Liver (tissue), 9 donors: Measurements from ENCODE around the gene LSM4. TPM values are rescaled to one million over a fixed set of nuclear protein-coding genes. Genes with fewer than 3 reads are reported as not detected.

Experiments used
- DNase-seq: peaks from one replicate; pipeline ENCODE4 v3.0.0-alpha.2; 2017; ENCODE audit warnings: low spot score
- H3K27ac ChIP-seq, 2 donors: one replicate each; pipeline ENCODE4 v1.7.0; 2013; ENCODE audit warnings: inconsistent platforms in 2 of 2, low read length in 2 of 2, control low read depth in 1 of 2, low read depth in 1 of 2, mild to moderate bottlenecking in 1 of 2
- H3K27me3 ChIP-seq, 4 donors: one replicate each; pipeline versions ENCODE4 v1.6.1 to v1.7.0; 2013; ENCODE audit warnings: low read length in 3 of 4, inconsistent platforms in 1 of 4, mild to moderate bottlenecking in 1 of 4, moderate library complexity in 1 of 4; ENCODE audit not compliant: control insufficient read depth in 4 of 4, insufficient read depth in 4 of 4
- H3K36me3 ChIP-seq, 4 donors: one replicate each; pipeline versions ENCODE4 v1.6.1 to v1.7.0; 2013; ENCODE audit warnings: low read length in 3 of 4, mild to moderate bottlenecking in 3 of 4, low read depth in 1 of 4, moderate library complexity in 1 of 4; ENCODE audit not compliant: control insufficient read depth in 4 of 4, insufficient read depth in 3 of 4
- H3K4me1 ChIP-seq, 4 donors: one replicate each; pipeline versions ENCODE4 v1.6.1 to v1.7.0; 2013; ENCODE audit warnings: low read length in 3 of 4, mild to moderate bottlenecking in 3 of 4, moderate library complexity in 1 of 4; ENCODE audit not compliant: control insufficient read depth in 4 of 4, insufficient read depth in 4 of 4
- H3K4me3 ChIP-seq, 3 donors: one replicate each; pipeline versions ENCODE4 v1.6.1 to v1.7.0; 2013; ENCODE audit warnings: low read length in 3 of 3, control low read depth in 1 of 3, low read depth in 1 of 3, mild to moderate bottlenecking in 1 of 3
- H3K9ac ChIP-seq, 2 donors: one replicate each; pipeline ENCODE4 v1.7.0; 2013; ENCODE audit warnings: low read length in 2 of 2, mild to moderate bottlenecking in 2 of 2, moderate library complexity in 2 of 2, control low read depth in 1 of 2, low read depth in 1 of 2
- H3K9me3 ChIP-seq, 4 donors: one replicate each; pipeline versions ENCODE4 v1.6.1 to v1.7.0; 2013; ENCODE audit warnings: low read length in 3 of 4; ENCODE audit not compliant: control insufficient read depth in 4 of 4
- EGR1 ChIP-seq, 2 donors: IDR thresholded peaks; 2 replicates each; pipeline ENCODE4 v1.6.1; 2016 to 2018; ENCODE audit warnings: antibody characterized with exemption in 2 of 2, low read depth in 2 of 2
- FOXA1 ChIP-seq: IDR thresholded peaks from 2 replicates; pipeline ENCODE4 v1.6.1; 2016; ENCODE audit warnings: antibody characterized with exemption
- FOXA2 ChIP-seq: IDR thresholded peaks from 2 replicates; pipeline ENCODE4 v1.6.1; 2016; ENCODE audit warnings: antibody characterized with exemption
- GABPA ChIP-seq, 2 donors: IDR thresholded peaks in 1 of 2; conservative IDR thresholded peaks in 1 of 2; 2 replicates each; pipeline ENCODE4 v1.6.1; 2016; ENCODE audit warnings: antibody characterized with exemption in 2 of 2, mild to moderate bottlenecking in 1 of 2, moderate library complexity in 1 of 2
- HNF4A ChIP-seq, 2 donors: conservative IDR thresholded peaks; 2 replicates each; pipeline ENCODE4 v1.6.1; 2016; ENCODE audit warnings: antibody characterized with exemption in 2 of 2, mild to moderate bottlenecking in 2 of 2
- JUND ChIP-seq, 2 donors: IDR thresholded peaks; 2 replicates each; pipeline ENCODE4 v1.6.1; 2016; ENCODE audit warnings: antibody characterized with exemption in 2 of 2
- NR2F2 ChIP-seq: IDR thresholded peaks from 2 replicates; pipeline ENCODE4 v1.6.1; 2016; ENCODE audit warnings: antibody characterized with exemption
- RAD21 ChIP-seq, 2 donors: IDR thresholded peaks; 2 replicates each; pipeline ENCODE4 v1.6.1; 2016; ENCODE audit warnings: antibody characterized with exemption in 2 of 2, mild to moderate bottlenecking in 2 of 2
- RXRA ChIP-seq, 2 donors: IDR thresholded peaks; 2 replicates each; pipeline ENCODE4 v1.6.1; 2017 to 2018; ENCODE audit warnings: antibody characterized with exemption in 2 of 2, mild to moderate bottlenecking in 1 of 2
- SP1 ChIP-seq: IDR thresholded peaks from 2 replicates; pipeline ENCODE4 v1.6.1; 2018; ENCODE audit warnings: antibody characterized with exemption, mild to moderate bottlenecking
- TAF1 ChIP-seq: conservative IDR thresholded peaks from 2 replicates; pipeline ENCODE4 v1.6.1; 2016; ENCODE audit warnings: antibody characterized with exemption, mild to moderate bottlenecking
- YY1 ChIP-seq: IDR thresholded peaks from 2 replicates; pipeline ENCODE4 v1.6.1; 2016; ENCODE audit warnings: antibody characterized with exemption, mild to moderate bottlenecking
- WGBS: extraction: QIAGEN DNeasy Blood & Tissue Kit; methylation state at CpG from one replicate; pipeline ENCODE4 v1.1.7; 2013; 5-methylcytosine and 5-hydroxymethylcytosine counted together
- polyA plus RNA-seq, 2 donors: library from polyadenylated mRNA; stranded (reverse) in 1 of 2; unstranded in 1 of 2; fragments of 200-250 nt in 1 of 2; fragments of >200 nt in 1 of 2; fragmentation: Nextera tagmentation in 1 of 2; extraction: Ambion mirVana in 1 of 2; gene quantifications; one replicate each; pipeline versions ENCODE4 v1.2.1 to v1.2.3, GENCODE V29; 2013 to 2015
- total RNA-seq, 2 donors: library from RNA; depleted of rRNA; stranded (reverse); fragments of >200 nt; gene quantifications; one replicate each; pipeline ENCODE4 v1.2.3, GENCODE V29; 2014
- TF ChIP-seq, protein P1 (sequence below): IDR thresholded peaks from 2 replicates; pipeline ENCODE4 v1.6.1; 2016; ENCODE audit warnings: antibody characterized with exemption
- TF ChIP-seq, protein P2 (sequence below): IDR thresholded peaks from 2 replicates; pipeline ENCODE4 v1.6.1; 2016; ENCODE audit warnings: antibody characterized with exemption, mild to moderate bottlenecking
- TF ChIP-seq, protein P3 (sequence below): fragments of 150-350 bp; IDR thresholded peaks from 2 replicates; pipeline ENCODE4 v1.5.1; 2017; ENCODE audit warnings: improper control_type of control experiment, low read depth, low read length; ENCODE audit not compliant: missing input control
- TF ChIP-seq, protein P4 (sequence below): IDR thresholded peaks from 2 replicates; pipeline ENCODE4 v1.6.1; 2016; ENCODE audit warnings: antibody characterized with exemption
- TF ChIP-seq, protein P5 (sequence below): IDR thresholded peaks from 2 replicates; pipeline ENCODE4 v1.6.1; 2016; ENCODE audit warnings: antibody characterized with exemption
- donor health status: healthy.
- donor health status: healthy.
- donor health status: healthy.
- donor health status: healthy.
- donor health status: healthy.

The LSM4 gene
- total and polyA plus RNA-seq, 4 donors, result 42.4 to 100 (median 75.1) TPM

DNA sequence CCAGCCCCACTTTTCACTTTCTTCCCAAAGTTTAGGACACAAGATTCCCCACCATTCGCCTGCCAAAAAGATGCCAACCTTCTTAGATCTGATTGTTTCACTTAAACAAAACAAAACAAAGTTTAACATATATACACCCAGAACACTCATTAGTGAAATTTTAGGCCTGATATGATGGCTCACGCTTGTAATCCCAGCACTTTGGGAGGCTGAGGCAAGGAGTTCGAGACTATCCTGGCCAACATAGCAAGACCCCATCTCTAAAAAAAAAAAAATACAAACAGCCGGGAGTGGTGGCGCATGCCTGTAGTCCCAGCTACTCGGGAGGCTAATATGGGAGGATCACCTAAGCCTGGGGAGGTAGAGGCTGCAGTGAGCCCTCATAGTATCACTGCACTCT is 22.4 kb upstream of the LSM4 start:
- DNase-seq, result no peak
- H3K4me3 ChIP-seq, result no peak overlapping the region
- no peak overlapping the region for H3K9ac ChIP-seq
- H3K9me3 ChIP-seq, result no peaks in the 10 kb centered on the region
- no peaks in the 10 kb centered on the region for H3K27me3 ChIP-seq
- H3K36me3 ChIP-seq, result peaks cover 2 to 15% (median 10%) of the 10 kb centered on the region in 4 donors
- TF ChIP-seq, protein P1, sequence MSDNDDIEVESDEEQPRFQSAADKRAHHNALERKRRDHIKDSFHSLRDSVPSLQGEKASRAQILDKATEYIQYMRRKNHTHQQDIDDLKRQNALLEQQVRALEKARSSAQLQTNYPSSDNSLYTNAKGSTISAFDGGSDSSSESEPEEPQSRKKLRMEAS, result no peak
- TF ChIP-seq, protein P2, sequence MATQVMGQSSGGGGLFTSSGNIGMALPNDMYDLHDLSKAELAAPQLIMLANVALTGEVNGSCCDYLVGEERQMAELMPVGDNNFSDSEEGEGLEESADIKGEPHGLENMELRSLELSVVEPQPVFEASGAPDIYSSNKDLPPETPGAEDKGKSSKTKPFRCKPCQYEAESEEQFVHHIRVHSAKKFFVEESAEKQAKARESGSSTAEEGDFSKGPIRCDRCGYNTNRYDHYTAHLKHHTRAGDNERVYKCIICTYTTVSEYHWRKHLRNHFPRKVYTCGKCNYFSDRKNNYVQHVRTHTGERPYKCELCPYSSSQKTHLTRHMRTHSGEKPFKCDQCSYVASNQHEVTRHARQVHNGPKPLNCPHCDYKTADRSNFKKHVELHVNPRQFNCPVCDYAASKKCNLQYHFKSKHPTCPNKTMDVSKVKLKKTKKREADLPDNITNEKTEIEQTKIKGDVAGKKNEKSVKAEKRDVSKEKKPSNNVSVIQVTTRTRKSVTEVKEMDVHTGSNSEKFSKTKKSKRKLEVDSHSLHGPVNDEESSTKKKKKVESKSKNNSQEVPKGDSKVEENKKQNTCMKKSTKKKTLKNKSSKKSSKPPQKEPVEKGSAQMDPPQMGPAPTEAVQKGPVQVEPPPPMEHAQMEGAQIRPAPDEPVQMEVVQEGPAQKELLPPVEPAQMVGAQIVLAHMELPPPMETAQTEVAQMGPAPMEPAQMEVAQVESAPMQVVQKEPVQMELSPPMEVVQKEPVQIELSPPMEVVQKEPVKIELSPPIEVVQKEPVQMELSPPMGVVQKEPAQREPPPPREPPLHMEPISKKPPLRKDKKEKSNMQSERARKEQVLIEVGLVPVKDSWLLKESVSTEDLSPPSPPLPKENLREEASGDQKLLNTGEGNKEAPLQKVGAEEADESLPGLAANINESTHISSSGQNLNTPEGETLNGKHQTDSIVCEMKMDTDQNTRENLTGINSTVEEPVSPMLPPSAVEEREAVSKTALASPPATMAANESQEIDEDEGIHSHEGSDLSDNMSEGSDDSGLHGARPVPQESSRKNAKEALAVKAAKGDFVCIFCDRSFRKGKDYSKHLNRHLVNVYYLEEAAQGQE, result no peak
- TF ChIP-seq TAF1 (no peak), EGR1 (IDR thresholded peaks at IDR 0.05; ENCODE audit: low read depth in 2 of 2) (no peak), YY1 (no peak), SP1 (no peak), RXRA (IDR thresholded peaks at IDR 0.05) (no peak), HNF4A (conservative IDR thresholded peaks at IDR 0.05) (no peak), RAD21 (IDR thresholded peaks at IDR 0.05) (no peak), FOXA2 (no peak), GABPA (IDR thresholded peaks at IDR 0.05 in 1 of 2, conservative IDR thresholded peaks at IDR 0.05 in 1 of 2) (no peak)
- TF ChIP-seq, protein P3, sequence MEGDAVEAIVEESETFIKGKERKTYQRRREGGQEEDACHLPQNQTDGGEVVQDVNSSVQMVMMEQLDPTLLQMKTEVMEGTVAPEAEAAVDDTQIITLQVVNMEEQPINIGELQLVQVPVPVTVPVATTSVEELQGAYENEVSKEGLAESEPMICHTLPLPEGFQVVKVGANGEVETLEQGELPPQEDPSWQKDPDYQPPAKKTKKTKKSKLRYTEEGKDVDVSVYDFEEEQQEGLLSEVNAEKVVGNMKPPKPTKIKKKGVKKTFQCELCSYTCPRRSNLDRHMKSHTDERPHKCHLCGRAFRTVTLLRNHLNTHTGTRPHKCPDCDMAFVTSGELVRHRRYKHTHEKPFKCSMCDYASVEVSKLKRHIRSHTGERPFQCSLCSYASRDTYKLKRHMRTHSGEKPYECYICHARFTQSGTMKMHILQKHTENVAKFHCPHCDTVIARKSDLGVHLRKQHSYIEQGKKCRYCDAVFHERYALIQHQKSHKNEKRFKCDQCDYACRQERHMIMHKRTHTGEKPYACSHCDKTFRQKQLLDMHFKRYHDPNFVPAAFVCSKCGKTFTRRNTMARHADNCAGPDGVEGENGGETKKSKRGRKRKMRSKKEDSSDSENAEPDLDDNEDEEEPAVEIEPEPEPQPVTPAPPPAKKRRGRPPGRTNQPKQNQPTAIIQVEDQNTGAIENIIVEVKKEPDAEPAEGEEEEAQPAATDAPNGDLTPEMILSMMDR, result no peak
- TF ChIP-seq, protein P4, sequence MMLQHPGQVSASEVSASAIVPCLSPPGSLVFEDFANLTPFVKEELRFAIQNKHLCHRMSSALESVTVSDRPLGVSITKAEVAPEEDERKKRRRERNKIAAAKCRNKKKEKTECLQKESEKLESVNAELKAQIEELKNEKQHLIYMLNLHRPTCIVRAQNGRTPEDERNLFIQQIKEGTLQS, result no peak
- TF ChIP-seq, protein P5, sequence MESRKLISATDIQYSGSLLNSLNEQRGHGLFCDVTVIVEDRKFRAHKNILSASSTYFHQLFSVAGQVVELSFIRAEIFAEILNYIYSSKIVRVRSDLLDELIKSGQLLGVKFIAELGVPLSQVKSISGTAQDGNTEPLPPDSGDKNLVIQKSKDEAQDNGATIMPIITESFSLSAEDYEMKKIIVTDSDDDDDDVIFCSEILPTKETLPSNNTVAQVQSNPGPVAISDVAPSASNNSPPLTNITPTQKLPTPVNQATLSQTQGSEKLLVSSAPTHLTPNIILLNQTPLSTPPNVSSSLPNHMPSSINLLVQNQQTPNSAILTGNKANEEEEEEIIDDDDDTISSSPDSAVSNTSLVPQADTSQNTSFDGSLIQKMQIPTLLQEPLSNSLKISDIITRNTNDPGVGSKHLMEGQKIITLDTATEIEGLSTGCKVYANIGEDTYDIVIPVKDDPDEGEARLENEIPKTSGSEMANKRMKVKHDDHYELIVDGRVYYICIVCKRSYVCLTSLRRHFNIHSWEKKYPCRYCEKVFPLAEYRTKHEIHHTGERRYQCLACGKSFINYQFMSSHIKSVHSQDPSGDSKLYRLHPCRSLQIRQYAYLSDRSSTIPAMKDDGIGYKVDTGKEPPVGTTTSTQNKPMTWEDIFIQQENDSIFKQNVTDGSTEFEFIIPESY, result no peak
- H3K27ac ChIP-seq, result no peak overlapping the region
- H3K4me1 ChIP-seq, result peaks cover 0 to 14% (median 6%) of the 10 kb centered on the region in 4 donors
- WGBS, result 96% methylated on average over 6 of the region's 6 CpGs

DNA sequence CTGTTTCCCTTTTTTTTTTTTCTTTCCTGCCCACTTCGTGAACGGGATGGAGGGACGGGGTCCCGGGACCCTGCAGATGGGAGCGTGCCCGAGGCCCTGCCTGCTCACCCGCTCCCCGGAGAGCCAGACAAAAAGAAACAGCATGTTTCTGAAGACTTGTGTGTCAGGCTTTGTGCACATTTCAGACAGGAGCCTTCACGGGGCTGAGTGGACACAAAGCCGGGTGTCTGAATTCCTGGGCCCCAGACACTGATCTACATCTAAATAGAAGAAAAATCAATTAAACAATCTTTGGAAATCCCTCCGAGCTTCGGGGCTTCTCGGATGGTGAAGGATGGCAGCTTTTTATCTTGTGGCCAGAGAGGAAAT is 21.7 kb upstream of the LSM4 start:
- peaks cover 2 to 14% (median 10%) of the 10 kb centered on the region in 4 donors for H3K36me3 ChIP-seq

More for the DNA sequence above, 21.7 kb upstream of the LSM4 start:
- Histone ChIP-seq H3K4me3 (no peak overlapping the region), H3K27ac (no peak overlapping the region), H3K9me3 (no peaks in the 10 kb centered on the region), H3K27me3 (no peaks in the 10 kb centered on the region), H3K4me1 (peaks cover 4 to 21% (median 11%) of the 10 kb centered on the region in 4 donors), H3K9ac (no peak overlapping the region)
- TF ChIP-seq RAD21 (IDR thresholded peaks at IDR 0.05) (no peak), JUND (IDR thresholded peaks at IDR 0.05) (no peak), SP1 (no peak), YY1 (no peak), NR2F2 (no peak), FOXA2 (no peak), RXRA (IDR thresholded peaks at IDR 0.05) (no peak), TAF1 (no peak), FOXA1 (no peak), HNF4A (conservative IDR thresholded peaks at IDR 0.05) (no peak)
- TF ChIP-seq, protein P1, result no peak
- TF ChIP-seq, protein P2, result no peak
- TF ChIP-seq, protein P4, result no peak
- TF ChIP-seq, protein P5, result no peak
- DNase-seq, result no peak
- 66% methylated on average over 13 of the region's 13 CpGs for WGBS
